Measurements from ENCODE around the gene ZNF628.

GRCh38 chr19:55525289-55526101 lies 49.1 kb downstream of the ZNF628 start:
- TF ChIP-seq CTCF (IDR thresholded peaks at IDR 0.05; ENCODE audit: low read length): no peak
- TF ChIP-seq EZH2 (IDR thresholded peaks at IDR 0.05; ENCODE audit: borderline replicate concordance, low read length): no peak
